GM18951 (cell line): ENCODE results near the gene ARHGAP26.

Experiments
- POLR2A ChIP-seq: IDR thresholded peaks from 4 replicates; pipeline ENCODE4 v1.6.1; 2011; ENCODE audit warnings: mild to moderate bottlenecking; ENCODE audit not compliant: insufficient read length, insufficient read depth; ENCODE audit errors: extremely low read depth
- in situ Hi-C: fragments of 300-500 bp; cut with MboI; formaldehyde crosslinking; loops from one replicate; pipeline ENCODE4 v1.12.0; 2022; ENCODE audit warnings: low sequenced_read_pairs, mixed read lengths, inconsistent platforms; ENCODE audit not compliant: unreplicated experiment

Gene ARHGAP26

GRCh38 chr5:143271431-143271830, 501.3 kb downstream of the ARHGAP26 start:
- in situ Hi-C loops, result no loop called here
- no peak for TF ChIP-seq POLR2A

DNA sequence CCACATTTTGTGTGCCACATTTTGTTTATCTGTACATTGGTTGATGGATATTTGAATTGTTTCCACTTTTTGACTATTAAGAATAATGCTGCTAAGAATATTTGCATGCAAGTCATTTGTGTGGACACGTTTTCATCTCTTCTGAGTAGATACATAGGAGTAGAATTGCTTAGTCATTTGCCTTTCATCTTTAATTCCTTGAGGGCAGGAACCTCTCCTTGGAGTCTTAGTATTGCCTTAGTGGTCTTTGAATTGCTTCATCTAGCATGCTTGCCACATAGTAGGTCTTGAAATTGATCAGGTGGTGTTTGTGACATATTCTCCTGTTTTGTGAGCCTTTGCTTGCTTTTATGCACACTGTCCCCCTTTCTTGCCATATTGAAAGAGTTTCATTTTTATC, 504.8 kb downstream of the ARHGAP26 start:
- in situ Hi-C loops, result no loop called here
- TF ChIP-seq POLR2A, result no peak

- in situ Hi-C loops, result no loop called here
- TF ChIP-seq POLR2A, result no peak
These were observed 505.6 kb downstream of the ARHGAP26 start for GRCh38 chr5:143275512-143276363.

DNA sequence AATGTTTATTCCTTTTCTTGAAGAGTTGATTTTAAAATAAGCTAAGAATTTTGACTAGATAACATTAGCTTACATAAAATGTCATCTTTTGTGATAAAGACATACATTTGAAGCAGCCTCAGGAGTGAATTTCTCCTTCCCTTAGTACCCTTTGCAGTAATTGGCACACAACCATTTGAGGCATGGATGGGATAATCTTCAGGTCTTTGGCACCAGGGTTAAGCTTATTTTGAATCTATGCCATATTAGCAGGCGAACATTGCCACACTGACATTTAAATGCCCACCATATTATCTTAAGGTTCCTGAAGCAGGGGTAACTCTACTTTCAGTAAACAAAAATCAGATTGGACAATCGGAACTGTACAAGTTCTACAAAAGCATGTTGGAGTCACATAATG, 507.4 kb downstream of the ARHGAP26 start:
- TF ChIP-seq POLR2A, result no peak
- in situ Hi-C loops, result no loop called here
